Endothelial cell of umbilical vein (primary cell): Measurements from ENCODE around the gene NUDT13. TPM values are rescaled to one million over a fixed set of nuclear protein-coding genes. Genes with fewer than 3 reads are reported as not detected.

Experiments used
- BruUV-seq: library from RNA; stranded (reverse); fragments of 400-500 nt; replicated peaks from 2 replicates; lab custom pipeline; 2021; lab: Mats Ljungman, UMichigan
- CTCF ChIA-PET: fragments of 300-600, 350-600 bp; sonication (Branson Sonifier 250); formaldehyde crosslinking; loops from one replicate; lab custom pipeline; 2021; ENCODE audit warnings: antibody characterized with exemption, inconsistent platforms; lab: Charles Lee
- POLR2A ChIA-PET: fragments of 300-600, 350-600 bp; sonication (Branson Sonifier 250); formaldehyde crosslinking; loops from one replicate; lab custom pipeline; 2021; ENCODE audit warnings: antibody characterized with exemption, inconsistent platforms; lab: Charles Lee
- DNase-seq: peaks from one replicate; pipeline ENCODE4 v3.0.0-alpha.2; 2011; ENCODE audit warnings: low read depth, low spot score
- FAIRE-seq: peaks from 2 replicates; lab custom pipeline; 2011; peaks lifted over from hg19 to GRCh38; lab: Jason Lieb, UNC
- H2AFZ ChIP-seq: 2 replicates; pipeline ENCODE4 v1.6.0; 2012; ENCODE audit warnings: low read depth, low read length, control low read depth, inconsistent platforms
- H3K27ac ChIP-seq: 2 replicates; pipeline ENCODE4 v1.5.1; 2011; ENCODE audit warnings: low read depth, mild to moderate bottlenecking, control low read depth, low read length, moderate library complexity; ENCODE audit not compliant: insufficient read depth
- H3K27me3 ChIP-seq, 2 experiments: 2 replicates each; pipeline versions ENCODE4 v1.6.0 to v1.6.1; 2011; ENCODE audit warnings: low read length in 2 of 2, mixed read lengths in 1 of 2; ENCODE audit not compliant: control insufficient read depth in 2 of 2, insufficient read depth in 2 of 2
- H3K36me3 ChIP-seq, 2 experiments: 2 replicates in 1 of 2; 3 replicates in 1 of 2; pipeline ENCODE4 v1.5.1; 2011; ENCODE audit warnings: low read length in 2 of 2, mild to moderate bottlenecking in 1 of 2, moderate library complexity in 1 of 2; ENCODE audit not compliant: control insufficient read depth in 2 of 2, insufficient read depth in 2 of 2; ENCODE audit errors: extremely low read depth in 1 of 2
- H3K4me1 ChIP-seq: 3 replicates; pipeline ENCODE4 v1.5.1; 2011; ENCODE audit warnings: mild to moderate bottlenecking, low read length; ENCODE audit not compliant: control insufficient read depth, insufficient read depth; ENCODE audit errors: extremely low read depth
- H3K4me2 ChIP-seq: 2 replicates; pipeline ENCODE4 v1.6.1; 2011; ENCODE audit warnings: low read length, control low read depth, mixed read lengths; ENCODE audit not compliant: insufficient read depth
- H3K4me3 ChIP-seq, 3 experiments: fragments of 200-600 bp in 1 of 3; sonication (generic), shearing (Covaris generic) in 1 of 3; replicated peaks in 1 of 3; 2 replicates each; pipeline ENCODE4 v1.5.1; 2011 to 2016; ENCODE audit warnings: control low read depth in 3 of 3, low read length in 3 of 3, mild to moderate bottlenecking in 2 of 3, inconsistent platforms in 1 of 3, low read depth in 1 of 3, moderate library complexity in 1 of 3; ENCODE audit not compliant: insufficient read depth in 1 of 3
- H3K79me2 ChIP-seq: 2 replicates; pipeline ENCODE4 v1.6.0; 2012; ENCODE audit warnings: low read length, inconsistent platforms; ENCODE audit not compliant: control insufficient read depth, insufficient read depth
- H3K9ac ChIP-seq: replicated peaks from 2 replicates; pipeline ENCODE3; 2011; ENCODE audit warnings: low read length, control low read depth; ENCODE audit not compliant: insufficient read depth; ENCODE audit errors: extremely low read depth
- H3K9me1 ChIP-seq: replicated peaks from 3 replicates; pipeline ENCODE4 v1.6.0; 2011; ENCODE audit warnings: mild to moderate bottlenecking, low read length; ENCODE audit not compliant: control insufficient read depth, insufficient read depth; ENCODE audit errors: extremely low read depth
- H3K9me3 ChIP-seq: replicated peaks from 2 replicates; pipeline ENCODE4 v1.5.1; 2012; ENCODE audit warnings: low read length, inconsistent platforms; ENCODE audit not compliant: control insufficient read depth, insufficient read depth
- H4K20me1 ChIP-seq: replicated peaks from 2 replicates; pipeline ENCODE3; 2011; ENCODE audit warnings: mild to moderate bottlenecking, low read length; ENCODE audit not compliant: control insufficient read depth, insufficient read depth; ENCODE audit errors: extremely low read depth
- EZH2 ChIP-seq: IDR thresholded peaks from 2 replicates; pipeline ENCODE4 v1.6.1; 2012; ENCODE audit warnings: borderline replicate concordance, low read depth, mild to moderate bottlenecking, moderate library complexity, low read length, inconsistent platforms; ENCODE audit not compliant: severe bottlenecking
- FOS ChIP-seq: IDR thresholded peaks from 2 replicates; pipeline ENCODE4 v1.6.1; 2011; ENCODE audit warnings: mild to moderate bottlenecking, low read length, moderate library complexity, borderline replicate concordance; ENCODE audit not compliant: insufficient read depth
- GATA2 ChIP-seq: IDR thresholded peaks from 2 replicates; pipeline ENCODE4 v1.7.0; 2011; ENCODE audit warnings: low read depth, mild to moderate bottlenecking, moderate library complexity, mixed read lengths, low read length; ENCODE audit not compliant: insufficient read length, insufficient read depth
- JUN ChIP-seq: IDR thresholded peaks from 2 replicates; pipeline ENCODE4 v1.6.1; 2011; ENCODE audit warnings: borderline replicate concordance, low read depth; ENCODE audit not compliant: insufficient read length, insufficient read depth
- MYC ChIP-seq: IDR thresholded peaks from one replicate; pipeline ENCODE4 v1.6.1; 2011; ENCODE audit warnings: mild to moderate bottlenecking, low read depth, low read length
- POLR2A ChIP-seq: IDR thresholded peaks from 2 replicates; pipeline ENCODE4 v1.6.1; 2012; ENCODE audit warnings: low read depth, mild to moderate bottlenecking, control low read depth, low read length
- POLR2AphosphoS5 ChIP-seq: IDR thresholded peaks from 2 replicates; pipeline ENCODE4 v1.6.1; 2012; ENCODE audit warnings: low read depth, mild to moderate bottlenecking, control low read depth, low read length, moderate library complexity; ENCODE audit not compliant: insufficient read depth
- dilution Hi-C: fragments of 300-500 bp; cut with MboI; formaldehyde crosslinking; loops from one replicate; pipeline ENCODE4 v1.15.0; 2019; ENCODE audit warnings: low sequenced_read_pairs; ENCODE audit not compliant: extremely low pct_ligation_motif_present
- intact Hi-C: fragments of 100-400 bp; cut with micrococcal nuclease; formaldehyde crosslinking; loops from one replicate; pipeline ENCODE4 v1.10.0; 2022
- polyA plus RNA-seq, 4 experiments: library from polyadenylated mRNA; depleted of rRNA in 3 of 4; stranded (reverse) in 3 of 4; unstranded in 1 of 4; fragments of >200 nt; gene quantifications; 2 replicates each; pipeline versions ENCODE4 v1.2.1 to v1.2.3, GENCODE V29; 2011 to 2012; ENCODE audit warnings: missing spikeins in 1 of 4
- total RNA-seq: library from RNA; stranded (reverse); gene quantifications from 2 replicates; pipeline ENCODE4 v1.2.3, GENCODE V29; 2021
- TF ChIP-seq, protein P1 (sequence below): IDR thresholded peaks from 2 replicates; pipeline ENCODE4 v1.6.1; 2011; ENCODE audit not compliant: insufficient read depth, insufficient read length
- TF ChIP-seq, protein P2 (sequence below), 2 donors: IDR thresholded peaks; 1 replicate in 1 of 2; 2 replicates in 1 of 2; pipeline ENCODE4 v1.5.1; 2011; ENCODE audit warnings: low read length in 2 of 2, mild to moderate bottlenecking in 2 of 2, moderate library complexity in 2 of 2, control low read depth in 1 of 2, inconsistent platforms in 1 of 2, low read depth in 1 of 2; ENCODE audit not compliant: insufficient read depth in 1 of 2; ENCODE audit errors: extremely low read depth in 1 of 2

The NUDT13 gene
- total and polyA plus RNA-seq, 2 donors (not counting 3 experiments of a cell fraction or from before 2014, with no cell fraction given), result 1.6 to 2.3 TPM

GRCh38 chr10:73131913-73132686 lies 21.8 kb downstream of the NUDT13 start:
- Histone ChIP-seq H4K20me1 (no peaks in the 10 kb centered on the region), H3K9ac (no peak overlapping the region), H3K9me1 (no peaks in the 10 kb centered on the region), H3K27ac (no peak overlapping the region), H2AFZ (no peak overlapping the region), H3K36me3 (peaks cover 15 to 29% of the 10 kb centered on the region in 2 experiments), H3K9me3 (no peaks in the 10 kb centered on the region), H3K4me1 (no peaks in the 10 kb centered on the region), H3K79me2 (no peaks in the 10 kb centered on the region), H3K27me3 (no peaks in the 10 kb centered on the region), H3K4me3 (no peak overlapping the region), H3K4me2 (no peak overlapping the region)
- POLR2A ChIA-PET, result no interaction called here
- TF ChIP-seq JUN, result no peak
- TF ChIP-seq, protein P1, sequence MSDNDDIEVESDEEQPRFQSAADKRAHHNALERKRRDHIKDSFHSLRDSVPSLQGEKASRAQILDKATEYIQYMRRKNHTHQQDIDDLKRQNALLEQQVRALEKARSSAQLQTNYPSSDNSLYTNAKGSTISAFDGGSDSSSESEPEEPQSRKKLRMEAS, result no peak
- dilution Hi-C loops (no loop called here), intact Hi-C loops (no loop called here)
- BruUV-seq, result no TSS peak
- DNase-seq, result no peak
- CTCF ChIA-PET, result interaction anchor here (1.2 to 1.6 kb wide), 3 partner anchors 8 to 36 kb away, joined by 3 to 5 read pairs (median 3); partner anchors contain the start of gene P4HA1
- FAIRE-seq, result no peak

GRCh38 chr10:73134727-73135126 lies 24.5 kb downstream of the NUDT13 start:
- H3K9me1 ChIP-seq, result no peaks in the 10 kb centered on the region
- H3K9ac ChIP-seq, result no peak overlapping the region
- dilution Hi-C loops (no loop called here), intact Hi-C loops (loop anchor here (5.0 kb wide), 1 partner anchor 37 kb away; the partner anchor contains the start of gene P4HA1)
- no peak overlapping the region for H3K27ac ChIP-seq
- no peaks in the 10 kb centered on the region for H3K9me3 ChIP-seq
- no peak for DNase-seq
- no peaks in the 10 kb centered on the region for H3K79me2 ChIP-seq
- H3K4me3 ChIP-seq, result no peak overlapping the region
- no peak for FAIRE-seq
- H3K4me2 ChIP-seq, result no peak overlapping the region
- H3K27me3 ChIP-seq, result no peaks in the 10 kb centered on the region
- POLR2A ChIA-PET, result interaction anchor here (0.6 kb wide), 1 partner anchor 65 kb away, joined by 3 read pairs; no protein-coding TSS in a partner anchor
- CTCF ChIA-PET, result interaction anchor here (1.2 to 3.4 kb wide), 3 partner anchors 10 to 38 kb away, joined by 3 to 13 read pairs (median 6); partner anchors contain the start of gene P4HA1
- peaks cover 17 to 33% of the 10 kb centered on the region in 2 experiments for H3K36me3 ChIP-seq
- BruUV-seq, result no TSS peak
- no peak overlapping the region for H2AFZ ChIP-seq
- H4K20me1 ChIP-seq, result no peaks in the 10 kb centered on the region
- TF ChIP-seq, protein P1, result no peak
- no peak for TF ChIP-seq FOS
- no peak for TF ChIP-seq POLR2AphosphoS5
- no peak for TF ChIP-seq JUN
- no peak for TF ChIP-seq MYC
- TF ChIP-seq, protein P2, sequence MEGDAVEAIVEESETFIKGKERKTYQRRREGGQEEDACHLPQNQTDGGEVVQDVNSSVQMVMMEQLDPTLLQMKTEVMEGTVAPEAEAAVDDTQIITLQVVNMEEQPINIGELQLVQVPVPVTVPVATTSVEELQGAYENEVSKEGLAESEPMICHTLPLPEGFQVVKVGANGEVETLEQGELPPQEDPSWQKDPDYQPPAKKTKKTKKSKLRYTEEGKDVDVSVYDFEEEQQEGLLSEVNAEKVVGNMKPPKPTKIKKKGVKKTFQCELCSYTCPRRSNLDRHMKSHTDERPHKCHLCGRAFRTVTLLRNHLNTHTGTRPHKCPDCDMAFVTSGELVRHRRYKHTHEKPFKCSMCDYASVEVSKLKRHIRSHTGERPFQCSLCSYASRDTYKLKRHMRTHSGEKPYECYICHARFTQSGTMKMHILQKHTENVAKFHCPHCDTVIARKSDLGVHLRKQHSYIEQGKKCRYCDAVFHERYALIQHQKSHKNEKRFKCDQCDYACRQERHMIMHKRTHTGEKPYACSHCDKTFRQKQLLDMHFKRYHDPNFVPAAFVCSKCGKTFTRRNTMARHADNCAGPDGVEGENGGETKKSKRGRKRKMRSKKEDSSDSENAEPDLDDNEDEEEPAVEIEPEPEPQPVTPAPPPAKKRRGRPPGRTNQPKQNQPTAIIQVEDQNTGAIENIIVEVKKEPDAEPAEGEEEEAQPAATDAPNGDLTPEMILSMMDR (IDR thresholded peaks at IDR 0.05; ENCODE audit: extremely low read depth in 1 of 2, insufficient read depth in 1 of 2, low read depth in 1 of 2, low read length in 2 of 2), result no peak
- no peak for TF ChIP-seq EZH2
- TF ChIP-seq GATA2, result no peak
- no peak for TF ChIP-seq POLR2A
- no peaks in the 10 kb centered on the region for H3K4me1 ChIP-seq
